Astrocyte (in vitro differentiated cells and primary cell): Measurements from ENCODE around the gene MRPS2. TPM values are rescaled to one million over a fixed set of nuclear protein-coding genes. Genes with fewer than 3 reads are reported as not detected.

ENCODE experiments used
- DNase-seq: peaks from one replicate; pipeline ENCODE4 v3.0.0-alpha.2; 2010; ENCODE audit warnings: low read depth
- FAIRE-seq: peaks from 2 replicates; lab custom pipeline; 2011; peaks lifted over from hg19 to GRCh38; lab: Jason Lieb, UNC
- H2AFZ ChIP-seq: 2 replicates; pipeline ENCODE4 v1.6.0; 2012; ENCODE audit warnings: low read depth, low read length, inconsistent platforms
- H3K27ac ChIP-seq: 2 replicates; pipeline ENCODE4 v1.5.1; 2011; ENCODE audit warnings: low read depth, low read length, inconsistent platforms
- H3K27me3 ChIP-seq: 2 replicates; pipeline ENCODE4 v1.6.0; 2011; ENCODE audit warnings: low read length, inconsistent platforms; ENCODE audit not compliant: insufficient read depth
- H3K36me3 ChIP-seq: 2 replicates; pipeline ENCODE4 v1.5.1; 2011; ENCODE audit warnings: low read length, inconsistent platforms; ENCODE audit not compliant: insufficient read depth
- H3K4me1 ChIP-seq: 2 replicates; pipeline ENCODE4 v1.5.1; 2011; ENCODE audit warnings: low read length, inconsistent platforms; ENCODE audit not compliant: insufficient read depth
- H3K4me2 ChIP-seq: 2 replicates; pipeline ENCODE4 v1.6.0; 2012; ENCODE audit warnings: low read length, inconsistent platforms
- H3K4me3 ChIP-seq: 2 replicates; pipeline ENCODE4 v1.5.1; 2011; ENCODE audit warnings: low read depth, mild to moderate bottlenecking, low read length, inconsistent platforms; ENCODE audit not compliant: insufficient read depth
- H3K79me2 ChIP-seq: 2 replicates; pipeline ENCODE4 v1.6.0; 2012; ENCODE audit warnings: mild to moderate bottlenecking, low read length, inconsistent platforms; ENCODE audit not compliant: insufficient read depth
- H3K9ac ChIP-seq: 2 replicates; pipeline ENCODE4 v1.6.0; 2012; ENCODE audit warnings: mild to moderate bottlenecking, low read length, inconsistent platforms
- H3K9me3 ChIP-seq: 2 replicates; pipeline ENCODE4 v1.5.1; 2012; ENCODE audit warnings: low read depth, mild to moderate bottlenecking, low read length, inconsistent platforms; ENCODE audit not compliant: insufficient read depth
- H4K20me1 ChIP-seq: 2 replicates; pipeline ENCODE4 v1.6.0; 2012; ENCODE audit warnings: low read length, inconsistent platforms; ENCODE audit not compliant: insufficient read depth
- H3K27ac Mint-ChIP-seq: one replicate; pipeline ENCODE4 v1.8.0; 2021; ENCODE audit warnings: mild to moderate bottlenecking, mixed read lengths; ENCODE audit not compliant: unreplicated experiment
- H3K27me3 Mint-ChIP-seq: one replicate; pipeline ENCODE4 v1.8.0; 2021; ENCODE audit warnings: low read depth, mixed read lengths; ENCODE audit not compliant: unreplicated experiment
- H3K36me3 Mint-ChIP-seq: one replicate; pipeline ENCODE4 v1.8.0; 2021; ENCODE audit warnings: low read depth, mixed read lengths; ENCODE audit not compliant: unreplicated experiment
- H3K4me1 Mint-ChIP-seq: one replicate; pipeline ENCODE4 v1.8.0; 2021; ENCODE audit warnings: low read depth, mixed read lengths; ENCODE audit not compliant: unreplicated experiment
- H3K4me3 Mint-ChIP-seq: one replicate; pipeline ENCODE4 v1.8.0; 2021; ENCODE audit warnings: mild to moderate bottlenecking, moderate library complexity, mixed read lengths; ENCODE audit not compliant: unreplicated experiment
- H3K9me3 Mint-ChIP-seq: one replicate; pipeline ENCODE4 v1.8.0; 2021; ENCODE audit warnings: mild to moderate bottlenecking, mixed read lengths; ENCODE audit not compliant: unreplicated experiment
- EZH2 ChIP-seq: IDR thresholded peaks from 2 replicates; pipeline ENCODE4 v1.6.1; 2012; ENCODE audit warnings: mild to moderate bottlenecking, low read length, inconsistent platforms; ENCODE audit not compliant: insufficient read depth
- total RNA-seq: library from RNA; stranded (reverse); gene quantifications from 2 replicates; pipeline ENCODE4 v1.2.1, GENCODE V29; 2021
- TF ChIP-seq, protein P1 (sequence below): IDR thresholded peaks from 2 replicates; pipeline ENCODE4 v1.5.1; 2011; ENCODE audit warnings: low read depth, mild to moderate bottlenecking, inconsistent platforms, low read length, moderate library complexity; ENCODE audit not compliant: insufficient read depth

The MRPS2 gene
- total RNA-seq, 1 donor from 2014 or later = 38.6 TPM

DNA sequence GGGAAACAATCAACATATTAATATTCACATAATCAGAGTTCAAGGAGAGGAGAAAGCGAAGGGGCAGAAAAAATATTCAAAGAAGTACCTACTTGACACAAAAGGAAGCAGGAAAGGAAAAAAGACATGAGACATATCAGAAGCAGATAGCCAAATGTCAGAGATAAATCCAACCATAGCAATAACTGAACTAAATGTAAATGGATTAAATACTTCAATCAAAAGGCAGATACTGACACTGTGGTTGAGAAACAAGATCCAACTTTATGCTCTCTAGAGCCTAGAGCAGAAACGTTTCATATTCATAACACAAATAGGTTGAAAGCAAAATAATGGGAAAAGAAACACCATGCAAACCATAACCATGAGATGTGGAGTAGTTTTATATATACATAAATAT is 9.0 kb downstream of the MRPS2 start:
- Mint-ChIP-seq H3K9me3 (peaks cover 10% of the 10 kb centered on the region), H3K27ac (no peak overlapping the region), H3K27me3 (no peaks in the 10 kb centered on the region), H3K36me3 (peaks cover 4% of the 10 kb centered on the region), H3K4me1 (no peaks in the 10 kb centered on the region), H3K4me3 (no peak overlapping the region)
- Histone ChIP-seq H3K36me3 (no peaks in the 10 kb centered on the region), H3K4me3 (no peak overlapping the region), H3K4me1 (no peaks in the 10 kb centered on the region), H3K27me3 (no peaks in the 10 kb centered on the region), H3K27ac (no peak overlapping the region), H2AFZ (no peak overlapping the region), H3K4me2 (no peak overlapping the region), H3K9me3 (no peaks in the 10 kb centered on the region), H3K79me2 (no peaks in the 10 kb centered on the region), H3K9ac (no peak overlapping the region), H4K20me1 (peaks cover 10% of the 10 kb centered on the region)
- no peak for DNase-seq
- TF ChIP-seq, protein P1, sequence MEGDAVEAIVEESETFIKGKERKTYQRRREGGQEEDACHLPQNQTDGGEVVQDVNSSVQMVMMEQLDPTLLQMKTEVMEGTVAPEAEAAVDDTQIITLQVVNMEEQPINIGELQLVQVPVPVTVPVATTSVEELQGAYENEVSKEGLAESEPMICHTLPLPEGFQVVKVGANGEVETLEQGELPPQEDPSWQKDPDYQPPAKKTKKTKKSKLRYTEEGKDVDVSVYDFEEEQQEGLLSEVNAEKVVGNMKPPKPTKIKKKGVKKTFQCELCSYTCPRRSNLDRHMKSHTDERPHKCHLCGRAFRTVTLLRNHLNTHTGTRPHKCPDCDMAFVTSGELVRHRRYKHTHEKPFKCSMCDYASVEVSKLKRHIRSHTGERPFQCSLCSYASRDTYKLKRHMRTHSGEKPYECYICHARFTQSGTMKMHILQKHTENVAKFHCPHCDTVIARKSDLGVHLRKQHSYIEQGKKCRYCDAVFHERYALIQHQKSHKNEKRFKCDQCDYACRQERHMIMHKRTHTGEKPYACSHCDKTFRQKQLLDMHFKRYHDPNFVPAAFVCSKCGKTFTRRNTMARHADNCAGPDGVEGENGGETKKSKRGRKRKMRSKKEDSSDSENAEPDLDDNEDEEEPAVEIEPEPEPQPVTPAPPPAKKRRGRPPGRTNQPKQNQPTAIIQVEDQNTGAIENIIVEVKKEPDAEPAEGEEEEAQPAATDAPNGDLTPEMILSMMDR = no peak
- no peak for FAIRE-seq

DNA sequence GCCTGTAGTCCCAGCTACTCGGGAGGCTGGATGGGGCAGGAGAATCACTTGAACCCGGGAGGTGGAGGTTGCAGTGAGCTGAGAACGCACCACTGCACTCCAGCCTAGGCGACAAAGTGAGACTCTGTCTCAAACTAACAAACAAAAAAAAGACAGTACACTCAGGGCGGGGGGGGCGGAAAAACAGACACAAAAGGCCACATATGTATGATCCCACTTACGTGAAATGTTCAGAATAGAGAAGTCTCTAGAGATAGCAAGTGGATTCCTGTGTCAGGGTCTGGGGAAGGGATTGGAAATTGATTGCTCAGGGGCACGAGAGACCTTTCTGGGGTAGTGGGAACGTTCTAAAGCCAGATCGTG is 11.7 kb downstream of the MRPS2 start:
- Mint-ChIP-seq H3K4me1 (no peaks in the 10 kb centered on the region), H3K4me3 (no peak overlapping the region), H3K9me3 (peaks cover 10% of the 10 kb centered on the region), H3K27ac (no peak overlapping the region), H3K27me3 (no peaks in the 10 kb centered on the region), H3K36me3 (peaks cover 2% of the 10 kb centered on the region)
- no peaks in the 10 kb centered on the region for H3K79me2 ChIP-seq
- no peak overlapping the region for H2AFZ ChIP-seq
- no peaks in the 10 kb centered on the region for H3K27me3 ChIP-seq
- no peaks in the 10 kb centered on the region for H4K20me1 ChIP-seq
- no peak overlapping the region for H3K27ac ChIP-seq
- H3K4me3 ChIP-seq = no peak overlapping the region
- H3K9me3 ChIP-seq = no peaks in the 10 kb centered on the region
- H3K4me2 ChIP-seq = no peak overlapping the region
- H3K9ac ChIP-seq = no peak overlapping the region
- FAIRE-seq (no peak), DNase-seq (no peak)
- no peak for TF ChIP-seq EZH2
- TF ChIP-seq, protein P1 = no peak
- no peaks in the 10 kb centered on the region for H3K4me1 ChIP-seq
- H3K36me3 ChIP-seq = no peaks in the 10 kb centered on the region

DNA sequence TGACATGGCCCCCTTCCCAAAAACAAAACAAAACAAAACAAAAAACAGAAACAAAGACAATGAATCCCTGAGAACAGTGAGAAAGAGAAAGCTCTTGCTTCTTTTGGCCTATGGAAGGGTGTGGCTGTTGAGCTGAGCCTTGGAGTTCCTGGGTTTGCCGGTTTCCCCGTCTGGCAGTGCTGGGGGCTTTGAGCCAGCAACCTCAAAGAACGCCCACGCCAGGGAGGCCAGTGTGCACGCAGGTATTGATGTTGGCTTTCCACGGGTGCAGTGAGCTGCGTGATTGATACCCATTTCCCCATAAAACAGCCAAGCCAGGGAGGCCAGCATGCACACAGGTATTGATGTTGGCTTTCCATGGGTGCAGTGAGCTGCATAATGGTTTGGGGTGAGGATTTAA is 12.4 kb downstream of the MRPS2 start:
- Histone ChIP-seq H3K4me2 (no peak overlapping the region), H3K79me2 (no peaks in the 10 kb centered on the region), H3K4me1 (no peaks in the 10 kb centered on the region), H2AFZ (no peak overlapping the region), H3K4me3 (no peak overlapping the region), H4K20me1 (no peaks in the 10 kb centered on the region), H3K9me3 (no peaks in the 10 kb centered on the region), H3K9ac (no peak overlapping the region), H3K36me3 (no peaks in the 10 kb centered on the region), H3K27me3 (no peaks in the 10 kb centered on the region), H3K27ac (no peak overlapping the region)
- Mint-ChIP-seq H3K4me1 (no peaks in the 10 kb centered on the region), H3K27me3 (peaks cover 1% of the 10 kb centered on the region), H3K4me3 (no peak overlapping the region), H3K27ac (no peak overlapping the region), H3K9me3 (peaks cover 10% of the 10 kb centered on the region), H3K36me3 (peaks cover 2% of the 10 kb centered on the region)
- DNase-seq = peak; percentile 19
- no peak for FAIRE-seq
- TF ChIP-seq, protein P1 = no peak
- TF ChIP-seq EZH2 = no peak
